B cell (primary cell): ENCODE data around the gene CDC34.

Experiments used
- CTCF ChIP-seq: fragments of 200-600 bp; IDR thresholded peaks from one replicate; pipeline ENCODE4 v1.8.0; 2022; ENCODE audit warnings: antibody characterized with exemption, mild to moderate bottlenecking
- EZH2 ChIP-seq: IDR thresholded peaks from 2 replicates; pipeline ENCODE4 v1.6.1; 2012; ENCODE audit warnings: borderline replicate concordance, low read depth, mild to moderate bottlenecking, moderate library complexity, low read length; ENCODE audit not compliant: insufficient read depth, poor library complexity, severe bottlenecking

- no peak for TF ChIP-seq CTCF
- no peak for TF ChIP-seq EZH2
These were observed 41.9 kb downstream of the CDC34 start for GRCh38 chr19:573519-573825.
